Uterus (tissue), 2 donors: Measurements from ENCODE around the gene RANBP9.

Source experiments
- CTCF ChIP-seq, 4 experiments: fragments of 200-600 bp in 2 of 4; fragments of 450-650 bp in 2 of 4; sonication (generic) in 2 of 4; IDR thresholded peaks; one replicate each; pipeline ENCODE4 v1.5.1; 2016 to 2019; ENCODE audit warnings: antibody characterized with exemption in 4 of 4, mild to moderate bottlenecking in 2 of 4, moderate library complexity in 1 of 4
- POLR2A ChIP-seq, 2 donors: fragments of 450-650 bp; IDR thresholded peaks; one replicate each; pipeline ENCODE4 v1.6.1; 2016; ENCODE audit warnings: antibody characterized with exemption in 2 of 2, mild to moderate bottlenecking in 1 of 2, moderate library complexity in 1 of 2

GRCh38 chr6:13614926-13615791 lies 96.5 kb downstream of the RANBP9 start, which contains the start of gene NOL7:
- peak; percentile 86 to 98 (median 96) for TF ChIP-seq CTCF (IDR thresholded peaks at IDR 0.05)
- peak; percentile 67 to 85 for TF ChIP-seq POLR2A (IDR thresholded peaks at IDR 0.05)
